ENCODE measurements around the gene SOWAHB.

GRCh38 chr4:76898949-76899645 is 1.2 kb upstream of the SOWAHB start:
- TF ChIP-seq POLR2AphosphoS5 (IDR thresholded peaks at IDR 0.05; ENCODE audit: low read depth, low read length), result no peak
- TF ChIP-seq POLR2A (IDR thresholded peaks at IDR 0.05; ENCODE audit: low read depth, low read length), result no peak
- TF ChIP-seq TAF1 (IDR thresholded peaks at IDR 0.05; ENCODE audit: low read depth, low read length), result no peak
- TF ChIP-seq SPI1 (IDR thresholded peaks at IDR 0.05; ENCODE audit: low read depth, low read length), result no peak
